Astrocyte of the cerebellum (primary cell): ENCODE measurements around the gene CALU.

Experiments used
- DNase-seq: peaks from one replicate; pipeline ENCODE4 v3.0.0-alpha.2; 2011; ENCODE audit warnings: low read depth
- H3K4me3 ChIP-seq: 2 replicates; pipeline ENCODE4 v1.5.1; 2011; ENCODE audit warnings: mild to moderate bottlenecking, low read depth, low read length, moderate library complexity
- in situ Hi-C: cut with HindIII; loops from 2 replicates; pipeline ENCODE4 v1.10.0; 2017; ENCODE audit warnings: low sequenced_read_pairs
- TF ChIP-seq, protein P1 (sequence below): IDR thresholded peaks from 2 replicates; pipeline ENCODE4 v1.5.1; 2012; ENCODE audit warnings: low read length, low read depth, moderate library complexity, mild to moderate bottlenecking; ENCODE audit errors: missing control alignments

The CALU gene

DNA sequence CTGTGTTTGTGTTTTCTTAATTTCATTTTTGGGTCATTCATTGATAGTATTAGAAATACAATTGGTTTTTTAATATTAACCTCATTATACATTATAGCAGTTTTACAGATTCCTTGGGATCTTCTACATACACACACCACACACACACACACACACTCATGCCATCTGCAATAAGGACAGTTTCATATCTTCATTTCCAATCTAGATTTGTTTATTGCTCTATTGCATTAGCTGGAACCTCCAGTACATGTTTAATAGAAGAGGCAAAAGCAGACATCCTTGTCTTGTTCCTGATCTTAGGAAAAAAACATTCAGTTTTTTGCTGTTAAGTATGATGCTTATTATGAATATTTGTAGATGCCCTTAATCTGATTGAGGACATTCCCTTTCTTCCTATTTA is 17.8 kb upstream of the CALU start:
- no peak for DNase-seq
- H3K4me3 ChIP-seq: no peak overlapping the region
- in situ Hi-C loops: no loop called here
- TF ChIP-seq, protein P1, sequence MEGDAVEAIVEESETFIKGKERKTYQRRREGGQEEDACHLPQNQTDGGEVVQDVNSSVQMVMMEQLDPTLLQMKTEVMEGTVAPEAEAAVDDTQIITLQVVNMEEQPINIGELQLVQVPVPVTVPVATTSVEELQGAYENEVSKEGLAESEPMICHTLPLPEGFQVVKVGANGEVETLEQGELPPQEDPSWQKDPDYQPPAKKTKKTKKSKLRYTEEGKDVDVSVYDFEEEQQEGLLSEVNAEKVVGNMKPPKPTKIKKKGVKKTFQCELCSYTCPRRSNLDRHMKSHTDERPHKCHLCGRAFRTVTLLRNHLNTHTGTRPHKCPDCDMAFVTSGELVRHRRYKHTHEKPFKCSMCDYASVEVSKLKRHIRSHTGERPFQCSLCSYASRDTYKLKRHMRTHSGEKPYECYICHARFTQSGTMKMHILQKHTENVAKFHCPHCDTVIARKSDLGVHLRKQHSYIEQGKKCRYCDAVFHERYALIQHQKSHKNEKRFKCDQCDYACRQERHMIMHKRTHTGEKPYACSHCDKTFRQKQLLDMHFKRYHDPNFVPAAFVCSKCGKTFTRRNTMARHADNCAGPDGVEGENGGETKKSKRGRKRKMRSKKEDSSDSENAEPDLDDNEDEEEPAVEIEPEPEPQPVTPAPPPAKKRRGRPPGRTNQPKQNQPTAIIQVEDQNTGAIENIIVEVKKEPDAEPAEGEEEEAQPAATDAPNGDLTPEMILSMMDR: no peak

DNA sequence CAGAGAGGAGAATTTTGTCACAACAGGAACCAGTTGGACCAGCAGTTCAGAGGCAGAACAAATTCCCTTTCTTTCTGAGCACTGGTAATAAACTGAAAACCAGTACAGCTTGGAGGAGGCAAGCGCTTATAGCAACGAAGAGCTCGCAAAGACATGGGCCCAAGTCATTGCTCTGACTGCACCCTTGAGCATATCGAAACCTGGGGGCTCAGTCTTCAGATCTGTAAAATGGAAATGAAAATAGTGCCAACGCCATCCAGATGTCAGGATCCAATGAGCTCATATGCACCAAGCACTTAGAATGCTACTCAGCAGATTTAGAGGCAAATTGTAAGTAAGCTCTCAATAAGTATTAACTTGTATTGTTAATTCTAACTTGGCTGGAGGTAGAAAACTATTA is 14.4 kb upstream of the CALU start:
- TF ChIP-seq, protein P1: no peak
- in situ Hi-C loops: no loop called here
- DNase-seq: no peak
- no peak overlapping the region for H3K4me3 ChIP-seq

DNA sequence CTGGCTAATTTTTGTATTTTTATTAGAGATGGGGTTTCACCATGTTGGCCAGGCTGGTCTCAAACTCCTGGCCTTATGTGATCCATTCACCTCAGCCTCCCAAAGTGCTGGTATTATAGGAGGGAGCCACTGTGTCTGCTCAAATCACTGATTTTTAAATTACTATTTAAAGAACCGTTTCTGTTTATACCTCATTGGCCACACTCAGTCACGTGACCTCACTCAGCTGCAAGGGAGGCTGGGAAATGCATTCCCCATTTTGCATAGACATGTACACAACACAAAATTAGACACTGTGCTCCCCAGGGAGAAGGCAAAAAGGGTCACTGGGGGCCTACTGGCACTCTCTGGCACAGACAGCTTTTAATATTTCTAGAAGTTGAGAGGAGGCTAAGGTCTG is 13.6 kb upstream of the CALU start:
- in situ Hi-C loops: no loop called here
- no peak for DNase-seq
- TF ChIP-seq, protein P1: no peak
- H3K4me3 ChIP-seq: no peak overlapping the region

DNA sequence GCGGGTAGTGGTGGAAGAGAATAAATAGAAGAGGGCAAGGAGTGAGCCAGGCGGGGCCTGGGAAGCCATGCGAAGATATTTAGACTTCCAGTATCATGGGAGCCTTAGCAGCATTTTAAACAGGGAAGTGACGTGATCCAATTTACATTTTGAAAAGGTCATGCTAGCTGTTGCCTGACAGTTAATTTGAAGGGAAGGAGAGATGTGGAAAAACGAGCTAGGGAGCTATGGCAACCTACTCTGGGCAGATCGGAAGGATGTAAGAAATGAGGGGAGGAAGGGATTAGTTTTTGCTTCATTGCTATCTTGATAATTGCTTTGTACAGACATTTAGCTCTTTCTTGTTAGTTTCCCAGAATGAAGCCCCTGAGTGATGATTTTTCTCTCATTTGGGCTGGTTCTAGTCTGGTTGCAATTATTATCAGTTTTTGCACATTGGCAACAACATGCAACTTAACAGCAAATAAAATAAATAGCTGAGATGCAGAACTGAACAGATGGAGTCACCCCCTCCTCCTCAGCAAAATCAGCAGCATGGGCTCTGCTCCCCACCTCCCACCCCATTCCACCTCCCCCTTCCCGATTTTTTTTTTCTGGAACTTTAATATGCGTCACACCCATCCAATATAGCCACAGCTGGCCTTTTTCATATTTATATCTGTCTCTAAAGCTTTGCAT is 13.0 kb upstream of the CALU start:
- in situ Hi-C loops: no loop called here
- TF ChIP-seq, protein P1: no peak
- no peak for DNase-seq
- no peak overlapping the region for H3K4me3 ChIP-seq

DNA sequence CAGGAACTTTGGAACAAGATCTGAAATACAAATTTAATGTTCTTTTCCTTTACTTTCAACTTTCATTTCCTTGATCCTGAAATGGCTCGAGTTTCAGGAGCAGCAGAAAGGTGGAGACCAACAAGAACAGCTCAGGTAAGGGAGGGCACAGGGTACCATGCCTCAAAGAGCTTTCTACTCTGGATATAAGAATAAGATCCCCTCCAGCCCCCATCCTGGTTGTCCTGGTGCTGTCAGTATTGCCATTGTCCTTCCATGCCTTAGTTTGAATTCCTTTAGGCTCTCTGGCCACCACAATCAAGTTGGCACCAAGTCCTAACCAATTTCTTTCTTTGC is 12.5 kb upstream of the CALU start:
- TF ChIP-seq, protein P1: no peak
- no peak overlapping the region for H3K4me3 ChIP-seq
- no peak for DNase-seq
- in situ Hi-C loops: no loop called here

DNA sequence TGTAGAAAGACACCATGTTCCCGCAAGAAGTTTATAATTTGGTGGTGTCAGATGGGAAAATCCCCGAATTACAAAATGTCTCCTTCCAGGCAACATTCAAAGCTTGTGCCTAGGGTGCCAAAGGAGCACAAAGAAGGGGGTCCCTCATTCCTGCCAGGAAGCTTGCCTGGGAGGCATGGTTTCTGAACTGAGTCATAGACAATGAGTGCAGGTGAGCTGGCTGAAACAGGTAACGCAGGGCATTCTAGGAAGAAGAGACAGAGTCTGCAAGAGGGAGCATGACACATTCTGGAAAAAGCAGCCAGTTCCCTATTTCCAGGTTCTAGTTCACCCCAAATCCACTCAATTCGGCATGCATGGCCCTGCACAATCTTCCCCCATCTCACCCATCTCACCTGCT is 11.9 kb upstream of the CALU start:
- DNase-seq: no peak
- TF ChIP-seq, protein P1: no peak
- H3K4me3 ChIP-seq: no peak overlapping the region
- in situ Hi-C loops: no loop called here

DNA sequence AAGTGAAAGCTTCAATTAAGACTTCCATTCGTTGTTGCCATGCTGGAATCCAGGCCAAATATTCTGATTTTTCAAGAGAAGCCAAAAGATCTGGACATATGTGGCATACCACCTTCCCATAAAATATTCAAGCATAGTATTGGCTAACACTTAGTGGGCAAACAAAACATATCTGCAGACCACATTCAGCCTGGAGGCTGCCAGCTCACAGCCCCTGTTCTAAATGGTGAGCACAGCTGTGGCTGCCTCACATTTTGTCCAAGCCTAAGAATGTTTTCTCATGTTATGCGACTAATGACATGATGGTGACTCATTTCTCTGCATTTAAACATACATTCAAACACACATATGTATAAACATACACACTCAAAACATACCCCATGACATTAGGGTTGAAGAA is 10.6 kb upstream of the CALU start:
- in situ Hi-C loops: no loop called here
- TF ChIP-seq, protein P1: no peak
- no peak overlapping the region for H3K4me3 ChIP-seq
- peak; percentile 70 for DNase-seq
